BE2C (cell line): ENCODE measurements around the gene ZNF101.

Source experiments
- DNase-seq: peaks from one replicate; pipeline ENCODE4 v3.0.0-alpha.2; 2020
- H3K27me3 ChIP-seq: fragments of 250-450 bp; sonication (Bioruptor Pico); 2 replicates; pipeline ENCODE4 v1.5.1; 2020; ENCODE audit warnings: mild to moderate bottlenecking
- H3K36me3 ChIP-seq: fragments of 250-450 bp; sonication (Bioruptor Pico); 2 replicates; pipeline ENCODE4 v1.5.1; 2020; ENCODE audit warnings: mild to moderate bottlenecking
- H3K4me1 ChIP-seq: fragments of 250-450 bp; sonication (Bioruptor Pico); 2 replicates; pipeline ENCODE4 v1.5.1; 2020
- H3K4me3 ChIP-seq: 2 replicates; pipeline ENCODE4 v1.5.1; 2011; ENCODE audit warnings: low read depth, low read length
- H3K9me3 ChIP-seq: fragments of 250-450 bp; sonication (Bioruptor Pico); 2 replicates; pipeline ENCODE4 v1.5.1; 2020
- CTCF ChIP-seq: IDR thresholded peaks from 2 replicates; pipeline ENCODE4 v1.5.1; 2012; ENCODE audit warnings: mild to moderate bottlenecking, low read depth, low read length

ZNF101 gene

GRCh38 chr19:19651076-19651475, 17.6 kb upstream of the ZNF101 start:
- peaks cover 84% of the 10 kb centered on the region for H3K36me3 ChIP-seq
- H3K9me3 ChIP-seq = no peaks in the 10 kb centered on the region
- DNase-seq = no peak
- no peaks in the 10 kb centered on the region for H3K27me3 ChIP-seq
- no peak overlapping the region for H3K4me3 ChIP-seq
- H3K4me1 ChIP-seq = no peaks in the 10 kb centered on the region
- no peak for TF ChIP-seq CTCF

- no peak overlapping the region for H3K4me3 ChIP-seq
- peaks cover 88% of the 10 kb centered on the region for H3K36me3 ChIP-seq
- H3K9me3 ChIP-seq = no peaks in the 10 kb centered on the region
- no peak for TF ChIP-seq CTCF
- H3K27me3 ChIP-seq = no peaks in the 10 kb centered on the region
- no peaks in the 10 kb centered on the region for H3K4me1 ChIP-seq
- no peak for DNase-seq
These were observed 15.9 kb upstream of the ZNF101 start for GRCh38 chr19:19652482-19653295.

GRCh38 chr19:19653597-19654147, 15.0 kb upstream of the ZNF101 start:
- H3K36me3 ChIP-seq = peaks cover 92% of the 10 kb centered on the region
- H3K4me1 ChIP-seq = no peaks in the 10 kb centered on the region
- no peaks in the 10 kb centered on the region for H3K9me3 ChIP-seq
- H3K4me3 ChIP-seq = no peak overlapping the region
- no peaks in the 10 kb centered on the region for H3K27me3 ChIP-seq
- TF ChIP-seq CTCF = no peak
- no peak for DNase-seq

GRCh38 chr19:19654441-19654840, 14.2 kb upstream of the ZNF101 start:
- no peak overlapping the region for H3K4me3 ChIP-seq
- H3K27me3 ChIP-seq = no peaks in the 10 kb centered on the region
- TF ChIP-seq CTCF = no peak
- peaks cover 94% of the 10 kb centered on the region for H3K36me3 ChIP-seq
- no peaks in the 10 kb centered on the region for H3K9me3 ChIP-seq
- no peaks in the 10 kb centered on the region for H3K4me1 ChIP-seq
- DNase-seq = no peak

GRCh38 chr19:19655051-19655594, 13.5 kb upstream of the ZNF101 start:
- no peaks in the 10 kb centered on the region for H3K4me1 ChIP-seq
- DNase-seq = no peak
- no peaks in the 10 kb centered on the region for H3K27me3 ChIP-seq
- no peak overlapping the region for H3K4me3 ChIP-seq
- H3K36me3 ChIP-seq = peaks cover 94% of the 10 kb centered on the region
- H3K9me3 ChIP-seq = no peaks in the 10 kb centered on the region
- no peak for TF ChIP-seq CTCF
